Heart right ventricle (tissue), 16 donors: ENCODE results near the gene SMARCC1. TPM values are rescaled to one million over a fixed set of nuclear protein-coding genes. Genes with fewer than 3 reads are reported as not detected.

Experiments used
- ATAC-seq, 8 donors: fragments of 200-7000 bp; cut with Tn5 transposase; one replicate each; pipeline ENCODE4 v1.9.1; 2020; ENCODE audit warnings: mild to moderate bottlenecking in 8 of 8, moderate library complexity in 8 of 8, moderate number of reproducible peaks in 1 of 8
- DNase-seq, 2 donors: peaks; one replicate each; pipeline ENCODE4 v3.0.0-alpha.2; 2020
- H3K27ac ChIP-seq, 10 donors: fragments of 200-600 bp; sonication (generic) in 2 of 10; one replicate each; pipeline versions ENCODE4 v1.5.0 to v1.8.0; 2020 to 2022; ENCODE audit warnings: mild to moderate bottlenecking in 3 of 10
- H3K27me3 ChIP-seq, 7 donors: fragments of 200-600 bp; one replicate each; pipeline ENCODE4 v1.8.0; 2021 to 2022; ENCODE audit warnings: mild to moderate bottlenecking in 2 of 7
- H3K36me3 ChIP-seq, 9 donors: fragments of 200-600 bp; sonication (generic) in 1 of 9; one replicate each; pipeline versions ENCODE4 v1.5.0 to v1.8.0; 2020 to 2022; ENCODE audit warnings: mild to moderate bottlenecking in 2 of 9
- H3K4me1 ChIP-seq, 9 donors: fragments of 200-600 bp; sonication (generic) in 1 of 9; one replicate each; pipeline versions ENCODE4 v1.5.0 to v1.8.0; 2020 to 2022; ENCODE audit warnings: mild to moderate bottlenecking in 4 of 9
- H3K4me3 ChIP-seq, 10 donors: fragments of 200-600 bp; sonication (generic) in 2 of 10; one replicate each; pipeline versions ENCODE4 v1.5.0 to v1.8.0; 2020 to 2022; ENCODE audit warnings: mild to moderate bottlenecking in 7 of 10, moderate library complexity in 2 of 10
- H3K9me3 ChIP-seq, 11 donors: fragments of 200-600 bp in 10 of 11; sonication (generic) in 2 of 11; one replicate each; pipeline versions ENCODE4 v1.5.0 to v1.8.0; 2013 to 2022; ENCODE audit warnings: mild to moderate bottlenecking in 2 of 11, control low read depth in 1 of 11, moderate library complexity in 1 of 11
- CTCF ChIP-seq, 9 donors: fragments of 200-600 bp; sonication (generic) in 2 of 9; IDR thresholded peaks; one replicate each; pipeline versions ENCODE4 v1.5.0 to v1.8.0; 2021 to 2022; ENCODE audit warnings: antibody characterized with exemption in 9 of 9, mild to moderate bottlenecking in 5 of 9, moderate library complexity in 1 of 9
- WGBS, 2 donors: extraction: QIAGEN DNeasy Blood & Tissue Kit; methylation state at CpG; one replicate each; pipeline ENCODE4 v1.1.7; 2013; ENCODE audit warnings: inconsistent platforms in 1 of 2; 5-methylcytosine and 5-hydroxymethylcytosine counted together
- intact Hi-C, 10 donors: fragments of 100-400 bp; cut with DNase I; formaldehyde crosslinking; loops; one replicate each; pipeline versions ENCODE4 v1.11.1 to v1.14.2; 2022
- polyA plus RNA-seq, 2 donors: library from polyadenylated mRNA; stranded (reverse); fragments of 200-250 nt; gene quantifications; one replicate each; pipeline ENCODE4 v1.2.3, GENCODE V29; 2013
- total RNA-seq, 10 donors: library from RNA; stranded (reverse); fragmentation: NEBNext Ultra II Directional in 3 of 10; extraction: Animal tissue kit (Norgen Biotek cat#: 25700) in 3 of 10; gene quantifications; one replicate each; pipeline versions ENCODE4 v1.2.1 to v1.2.4, GENCODE V29; 2021 to 2023
- donor health status: Arrhythmogenic right ventricular cardiomyopathy.
- donor health status: ischemic (EF 13 %, LVEDD 7.1; RV severe dilation, severe dysfunction).
- donor health status: healthy with polysubstance abuse.
- donor health status: DM: no; HTN: yes; CAD: no.
- donor health status: DM: no; HTN: no; CAD: no.
- donor health status: ischemic (EF 25% LVEDD 6.9; RV normal size, moderate dysfunction).
- donor health status: ischemic (EF 25% LVEDD 5.7; RV mildly dilated, moderate dysfunction).
- donor health status: healthy.
- donor health status: DM: yes; HTN: yes; CAD: no.
- donor health status: Ischemic cardiomyopathy.
- donor health status: ischemic (EF 35%, LVEDD 5.7; RV mildly dilated, moderate dysfunction).
- donor health status: nonischemic (EF 11% LVEDD 7.7; RV severe dilation, severe dysfunction).
- donor health status: DM: yes; HTN: yes; CAD: no.
- donor health status: PGD.
- donor health status: ischemic (EF 29% LVEDD 5.4; RV normal size, mild dysfunction).
- donor health status: nonischemic (EF 23%, LVEDD 6.1; RV moderate dilation, normal function).

SMARCC1 gene
- total and polyA plus RNA-seq, 12 donors: 6.4 to 34.9 (median 24.3) TPM

GRCh38 chr3:47571391-47572175 is 210.1 kb downstream of the SMARCC1 start:
- 76 to 81% methylated on average over 10 of the region's 10 CpGs for WGBS, 2 donors
- H3K27me3 ChIP-seq: peaks cover 0 to 14% (median under 1%) of the 10 kb centered on the region in 7 donors
- peaks cover 0 to 8% (median 0%) of the 10 kb centered on the region in 9 donors for H3K4me1 ChIP-seq
- intact Hi-C loops: no loop called here
- TF ChIP-seq CTCF (IDR thresholded peaks at IDR 0.05): no peak
- H3K4me3 ChIP-seq: no peak overlapping the region
- no peak overlapping the region for H3K27ac ChIP-seq
- DNase-seq (no peak), ATAC-seq (no peak)
- H3K36me3 ChIP-seq: no peaks in the 10 kb centered on the region
- H3K9me3 ChIP-seq: no peaks in the 10 kb centered on the region

- 55 to 66% methylated on average over 6 of the region's 6 CpGs for WGBS, 2 donors
- no peak for TF ChIP-seq CTCF (IDR thresholded peaks at IDR 0.05)
These were observed 212.8 kb downstream of the SMARCC1 start for GRCh38 chr3:47568901-47569300.

GRCh38 chr3:47567149-47567548 is 214.5 kb downstream of the SMARCC1 start:
- 86 to 87% methylated on average over 4 of the region's 4 CpGs for WGBS, 2 donors
- Histone ChIP-seq H3K9me3 (no peaks in the 10 kb centered on the region), H3K4me1 (no peaks in the 10 kb centered on the region), H3K27me3 (no peaks in the 10 kb centered on the region), H3K4me3 (no peak overlapping the region), H3K36me3 (no peaks in the 10 kb centered on the region), H3K27ac (no peak overlapping the region)
- ATAC-seq (no peak), DNase-seq (no peak)
- TF ChIP-seq CTCF (IDR thresholded peaks at IDR 0.05): no peak
- intact Hi-C loops: no loop called here

More at GRCh38 chr3:47568901-47569300, 212.8 kb downstream of the SMARCC1 start:
- Histone ChIP-seq H3K27ac (no peak overlapping the region), H3K27me3 (no peaks in the 10 kb centered on the region), H3K9me3 (no peaks in the 10 kb centered on the region), H3K36me3 (no peaks in the 10 kb centered on the region), H3K4me1 (peaks cover 0 to 5% (median 0%) of the 10 kb centered on the region in 9 donors), H3K4me3 (no peak overlapping the region)
- intact Hi-C loops: no loop called here
- DNase-seq (no peak), ATAC-seq (no peak)

DNA sequence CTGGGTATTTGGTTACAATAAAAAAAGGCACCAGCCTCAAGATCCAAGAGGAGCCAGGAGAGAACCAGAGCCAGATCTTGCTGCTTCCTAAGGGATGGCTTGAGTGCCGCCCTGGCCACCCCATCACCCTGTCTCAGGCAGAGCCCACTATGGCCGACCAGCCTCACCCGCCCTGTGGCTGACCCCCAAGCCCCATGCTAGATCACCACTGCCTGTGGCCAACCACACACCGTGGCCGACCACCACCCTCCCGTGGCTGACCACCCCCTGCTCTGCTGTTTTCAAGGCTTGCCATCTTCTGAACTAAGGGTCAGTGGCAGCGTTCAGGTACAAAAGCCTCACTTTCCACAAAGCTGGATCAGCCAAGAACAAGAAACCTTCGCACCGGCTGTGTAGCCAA is 215.0 kb downstream of the SMARCC1 start:
- H3K4me3 ChIP-seq: no peak overlapping the region
- no peaks in the 10 kb centered on the region for H3K9me3 ChIP-seq
- H3K27me3 ChIP-seq: no peaks in the 10 kb centered on the region
- H3K36me3 ChIP-seq: no peaks in the 10 kb centered on the region
- H3K27ac ChIP-seq: no peak overlapping the region
- ATAC-seq (no peak), DNase-seq (no peak)
- no peak for TF ChIP-seq CTCF (IDR thresholded peaks at IDR 0.05)
- intact Hi-C loops: no loop called here
- H3K4me1 ChIP-seq: no peaks in the 10 kb centered on the region
- 89 to 97% methylated on average over 9 of the region's 9 CpGs for WGBS, 2 donors
